ENCODE results near the gene CDKN2D. TPM values are rescaled to one million over a fixed set of nuclear protein-coding genes. Genes with fewer than 3 reads are reported as not detected.

Gene CDKN2D
- total and polyA plus RNA-seq, 10 of the 15 experiments (the other 5 are each of a cell fraction or from before 2014, with no cell fraction given): 0.53 to 17.2 (median 6.7) TPM

DNA sequence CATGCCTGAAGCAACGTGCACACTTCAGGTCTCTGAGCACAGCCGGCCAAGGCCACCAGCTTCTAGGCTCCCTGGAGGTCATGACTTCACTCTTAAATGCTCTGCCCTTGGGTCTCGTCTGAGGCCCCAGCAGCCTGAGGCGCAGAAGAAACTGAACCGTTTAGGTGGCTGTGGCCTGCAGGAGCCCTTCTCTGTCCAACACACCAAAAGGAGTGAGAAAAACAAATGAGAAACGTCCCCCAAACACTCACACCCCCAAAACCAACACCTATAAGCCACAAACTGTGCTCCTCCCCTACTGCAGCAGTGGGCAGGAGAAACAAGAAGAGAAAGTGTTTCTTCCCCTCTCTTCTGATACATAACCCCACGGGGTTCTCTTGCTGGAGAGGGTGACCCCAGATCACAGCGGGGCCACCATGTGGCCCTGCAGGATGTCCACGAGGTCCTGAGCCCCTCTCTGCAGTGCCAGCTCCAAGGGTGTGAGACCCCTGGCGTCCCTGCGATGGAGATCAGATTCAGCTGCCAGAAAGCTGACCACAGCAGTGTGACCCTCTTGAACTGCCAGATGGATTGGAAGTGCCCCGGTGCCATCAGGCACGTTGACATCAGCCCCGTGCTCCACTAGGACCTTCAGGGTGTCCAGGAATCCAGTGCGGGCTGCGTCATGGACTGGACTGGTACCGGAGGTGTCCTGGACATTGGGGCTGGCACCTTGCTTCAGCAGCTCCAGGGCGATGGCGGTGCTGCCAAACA is 1.9 kb downstream of the CDKN2D start (continued):
- TF ChIP-seq, protein P1, sequence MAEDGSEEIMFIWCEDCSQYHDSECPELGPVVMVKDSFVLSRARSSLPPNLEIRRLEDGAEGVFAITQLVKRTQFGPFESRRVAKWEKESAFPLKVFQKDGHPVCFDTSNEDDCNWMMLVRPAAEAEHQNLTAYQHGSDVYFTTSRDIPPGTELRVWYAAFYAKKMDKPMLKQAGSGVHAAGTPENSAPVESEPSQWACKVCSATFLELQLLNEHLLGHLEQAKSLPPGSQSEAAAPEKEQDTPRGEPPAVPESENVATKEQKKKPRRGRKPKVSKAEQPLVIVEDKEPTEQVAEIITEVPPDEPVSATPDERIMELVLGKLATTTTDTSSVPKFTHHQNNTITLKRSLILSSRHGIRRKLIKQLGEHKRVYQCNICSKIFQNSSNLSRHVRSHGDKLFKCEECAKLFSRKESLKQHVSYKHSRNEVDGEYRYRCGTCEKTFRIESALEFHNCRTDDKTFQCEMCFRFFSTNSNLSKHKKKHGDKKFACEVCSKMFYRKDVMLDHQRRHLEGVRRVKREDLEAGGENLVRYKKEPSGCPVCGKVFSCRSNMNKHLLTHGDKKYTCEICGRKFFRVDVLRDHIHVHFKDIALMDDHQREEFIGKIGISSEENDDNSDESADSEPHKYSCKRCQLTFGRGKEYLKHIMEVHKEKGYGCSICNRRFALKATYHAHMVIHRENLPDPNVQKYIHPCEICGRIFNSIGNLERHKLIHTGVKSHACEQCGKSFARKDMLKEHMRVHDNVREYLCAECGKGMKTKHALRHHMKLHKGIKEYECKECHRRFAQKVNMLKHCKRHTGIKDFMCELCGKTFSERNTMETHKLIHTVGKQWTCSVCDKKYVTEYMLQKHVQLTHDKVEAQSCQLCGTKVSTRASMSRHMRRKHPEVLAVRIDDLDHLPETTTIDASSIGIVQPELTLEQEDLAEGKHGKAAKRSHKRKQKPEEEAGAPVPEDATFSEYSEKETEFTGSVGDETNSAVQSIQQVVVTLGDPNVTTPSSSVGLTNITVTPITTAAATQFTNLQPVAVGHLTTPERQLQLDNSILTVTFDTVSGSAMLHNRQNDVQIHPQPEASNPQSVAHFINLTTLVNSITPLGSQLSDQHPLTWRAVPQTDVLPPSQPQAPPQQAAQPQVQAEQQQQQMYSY (CRISPR knock-in tag; IDR thresholded peaks at IDR 0.05): no peak
- TF ChIP-seq SRF (IDR thresholded peaks at IDR 0.05; ENCODE audit: low read depth in 2 of 2, low read length in 2 of 2): no peak
- no peak for TF ChIP-seq CEBPB (IDR thresholded peaks at IDR 0.05; ENCODE audit: borderline replicate concordance in 1 of 2, low read depth in 2 of 2, low read length in 2 of 2)
- peak; percentile 82 for TF ChIP-seq NR2F1 (conservative IDR thresholded peaks at IDR 0.05)
- TF ChIP-seq CBX3 (IDR thresholded peaks at IDR 0.05; ENCODE audit: borderline replicate concordance, low read depth): no peak
- peak; percentile 44; the same call in 1 of the 2 replicates for TF ChIP-seq DPF2 (IDR thresholded peaks at IDR 0.05)
- TF ChIP-seq, protein P2, sequence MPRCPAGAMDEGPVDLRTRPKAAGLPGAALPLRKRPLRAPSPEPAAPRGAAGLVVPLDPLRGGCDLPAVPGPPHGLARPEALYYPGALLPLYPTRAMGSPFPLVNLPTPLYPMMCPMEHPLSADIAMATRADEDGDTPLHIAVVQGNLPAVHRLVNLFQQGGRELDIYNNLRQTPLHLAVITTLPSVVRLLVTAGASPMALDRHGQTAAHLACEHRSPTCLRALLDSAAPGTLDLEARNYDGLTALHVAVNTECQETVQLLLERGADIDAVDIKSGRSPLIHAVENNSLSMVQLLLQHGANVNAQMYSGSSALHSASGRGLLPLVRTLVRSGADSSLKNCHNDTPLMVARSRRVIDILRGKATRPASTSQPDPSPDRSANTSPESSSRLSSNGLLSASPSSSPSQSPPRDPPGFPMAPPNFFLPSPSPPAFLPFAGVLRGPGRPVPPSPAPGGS (IDR thresholded peaks at IDR 0.05; ENCODE audit: borderline replicate concordance, insufficient read depth, low read depth, low read length, poor library complexity, severe bottlenecking): no peak
- TF ChIP-seq, protein P3, sequence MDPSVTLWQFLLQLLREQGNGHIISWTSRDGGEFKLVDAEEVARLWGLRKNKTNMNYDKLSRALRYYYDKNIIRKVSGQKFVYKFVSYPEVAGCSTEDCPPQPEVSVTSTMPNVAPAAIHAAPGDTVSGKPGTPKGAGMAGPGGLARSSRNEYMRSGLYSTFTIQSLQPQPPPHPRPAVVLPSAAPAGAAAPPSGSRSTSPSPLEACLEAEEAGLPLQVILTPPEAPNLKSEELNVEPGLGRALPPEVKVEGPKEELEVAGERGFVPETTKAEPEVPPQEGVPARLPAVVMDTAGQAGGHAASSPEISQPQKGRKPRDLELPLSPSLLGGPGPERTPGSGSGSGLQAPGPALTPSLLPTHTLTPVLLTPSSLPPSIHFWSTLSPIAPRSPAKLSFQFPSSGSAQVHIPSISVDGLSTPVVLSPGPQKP (IDR thresholded peaks at IDR 0.05; ENCODE audit: low read depth, low read length): no peak
- TF ChIP-seq MTA2 (IDR thresholded peaks at IDR 0.05; ENCODE audit: low read depth): peak; percentile 62
- TF ChIP-seq, protein P4, sequence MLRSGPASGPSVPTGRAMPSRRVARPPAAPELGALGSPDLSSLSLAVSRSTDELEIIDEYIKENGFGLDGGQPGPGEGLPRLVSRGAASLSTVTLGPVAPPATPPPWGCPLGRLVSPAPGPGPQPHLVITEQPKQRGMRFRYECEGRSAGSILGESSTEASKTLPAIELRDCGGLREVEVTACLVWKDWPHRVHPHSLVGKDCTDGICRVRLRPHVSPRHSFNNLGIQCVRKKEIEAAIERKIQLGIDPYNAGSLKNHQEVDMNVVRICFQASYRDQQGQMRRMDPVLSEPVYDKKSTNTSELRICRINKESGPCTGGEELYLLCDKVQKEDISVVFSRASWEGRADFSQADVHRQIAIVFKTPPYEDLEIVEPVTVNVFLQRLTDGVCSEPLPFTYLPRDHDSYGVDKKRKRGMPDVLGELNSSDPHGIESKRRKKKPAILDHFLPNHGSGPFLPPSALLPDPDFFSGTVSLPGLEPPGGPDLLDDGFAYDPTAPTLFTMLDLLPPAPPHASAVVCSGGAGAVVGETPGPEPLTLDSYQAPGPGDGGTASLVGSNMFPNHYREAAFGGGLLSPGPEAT (IDR thresholded peaks at IDR 0.05; ENCODE audit: low read depth): 0 out of 2 replicates have a peak, but pooled peaks have one; percentile 44
- TF ChIP-seq RUNX3 (IDR thresholded peaks at IDR 0.05; ENCODE audit: low read length): peak; percentile 91
- TF ChIP-seq SMARCA5 (IDR thresholded peaks at IDR 0.05): peak; percentile 26; the same call in 1 of the 2 replicates
- TF ChIP-seq CREB1 (IDR thresholded peaks at IDR 0.05; ENCODE audit: low read depth): no peak
- TF ChIP-seq, protein P5, sequence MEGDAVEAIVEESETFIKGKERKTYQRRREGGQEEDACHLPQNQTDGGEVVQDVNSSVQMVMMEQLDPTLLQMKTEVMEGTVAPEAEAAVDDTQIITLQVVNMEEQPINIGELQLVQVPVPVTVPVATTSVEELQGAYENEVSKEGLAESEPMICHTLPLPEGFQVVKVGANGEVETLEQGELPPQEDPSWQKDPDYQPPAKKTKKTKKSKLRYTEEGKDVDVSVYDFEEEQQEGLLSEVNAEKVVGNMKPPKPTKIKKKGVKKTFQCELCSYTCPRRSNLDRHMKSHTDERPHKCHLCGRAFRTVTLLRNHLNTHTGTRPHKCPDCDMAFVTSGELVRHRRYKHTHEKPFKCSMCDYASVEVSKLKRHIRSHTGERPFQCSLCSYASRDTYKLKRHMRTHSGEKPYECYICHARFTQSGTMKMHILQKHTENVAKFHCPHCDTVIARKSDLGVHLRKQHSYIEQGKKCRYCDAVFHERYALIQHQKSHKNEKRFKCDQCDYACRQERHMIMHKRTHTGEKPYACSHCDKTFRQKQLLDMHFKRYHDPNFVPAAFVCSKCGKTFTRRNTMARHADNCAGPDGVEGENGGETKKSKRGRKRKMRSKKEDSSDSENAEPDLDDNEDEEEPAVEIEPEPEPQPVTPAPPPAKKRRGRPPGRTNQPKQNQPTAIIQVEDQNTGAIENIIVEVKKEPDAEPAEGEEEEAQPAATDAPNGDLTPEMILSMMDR (IDR thresholded peaks at IDR 0.05 in 2 of 3, conservative IDR thresholded peaks at IDR 0.05 in 1 of 3; ENCODE audit: control insufficient read depth in 2 of 3, extremely low read depth in 1 of 3, insufficient read depth in 1 of 3, low read depth in 3 of 3, low read length in 3 of 3): no peak
- peak; percentile 41; the same call in 1 of the 2 replicates for TF ChIP-seq GATAD2B (conservative IDR thresholded peaks at IDR 0.05; ENCODE audit: low read depth)
- TF ChIP-seq MEF2B (IDR thresholded peaks at IDR 0.05; ENCODE audit: partially characterized antibody, poor library complexity, severe bottlenecking): no peak
- TF ChIP-seq, protein P6, sequence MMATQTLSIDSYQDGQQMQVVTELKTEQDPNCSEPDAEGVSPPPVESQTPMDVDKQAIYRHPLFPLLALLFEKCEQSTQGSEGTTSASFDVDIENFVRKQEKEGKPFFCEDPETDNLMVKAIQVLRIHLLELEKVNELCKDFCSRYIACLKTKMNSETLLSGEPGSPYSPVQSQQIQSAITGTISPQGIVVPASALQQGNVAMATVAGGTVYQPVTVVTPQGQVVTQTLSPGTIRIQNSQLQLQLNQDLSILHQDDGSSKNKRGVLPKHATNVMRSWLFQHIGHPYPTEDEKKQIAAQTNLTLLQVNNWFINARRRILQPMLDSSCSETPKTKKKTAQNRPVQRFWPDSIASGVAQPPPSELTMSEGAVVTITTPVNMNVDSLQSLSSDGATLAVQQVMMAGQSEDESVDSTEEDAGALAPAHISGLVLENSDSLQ (IDR thresholded peaks at IDR 0.05): no peak

Data from GM12878 (cell line).